ENCODE measurements around the gene FOXRED1.

DNA sequence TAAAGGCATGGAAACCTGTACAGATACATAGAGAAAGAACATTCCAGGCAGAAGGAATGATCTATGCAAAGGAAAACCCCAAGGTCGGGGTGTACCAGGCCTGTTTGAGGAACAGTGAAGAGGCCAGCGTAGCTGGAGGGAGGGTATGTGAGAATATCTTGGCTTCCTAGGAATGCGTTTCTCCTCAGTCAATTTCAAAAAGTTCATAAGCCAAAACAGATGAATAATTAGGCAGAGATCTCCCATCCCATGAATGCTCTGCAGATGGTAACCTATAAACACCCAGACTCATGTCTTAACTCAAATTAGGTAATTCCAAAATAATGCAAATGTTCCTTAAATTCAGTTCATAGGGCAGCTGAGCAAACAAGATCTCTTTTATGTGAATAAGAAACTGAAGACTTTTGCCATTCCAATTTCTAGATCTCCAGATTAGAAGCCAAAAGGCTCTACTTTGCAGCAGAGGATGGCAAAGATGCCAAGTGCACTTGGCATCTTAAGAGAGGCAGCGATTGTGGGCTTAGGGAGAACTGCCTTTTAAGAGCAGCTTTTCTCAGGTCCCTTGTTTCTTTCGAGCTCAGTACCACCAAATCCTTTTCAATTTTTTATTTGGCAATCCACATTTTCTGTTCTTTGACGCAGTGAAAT, 44.2 kb upstream of the FOXRED1 start:
- TF ChIP-seq RAD21 (IDR thresholded peaks at IDR 0.05; ENCODE audit: low read depth): no peak
- TF ChIP-seq YY1 (IDR thresholded peaks at IDR 0.05; ENCODE audit: low read depth): no peak
- no peak for TF ChIP-seq MAX (IDR thresholded peaks at IDR 0.05)
- no peak for TF ChIP-seq TAF1 (IDR thresholded peaks at IDR 0.05; ENCODE audit: low read depth)

Data from Ishikawa (cell line).